ENCODE results near the gene SLC35E1.

Gene SLC35E1

DNA sequence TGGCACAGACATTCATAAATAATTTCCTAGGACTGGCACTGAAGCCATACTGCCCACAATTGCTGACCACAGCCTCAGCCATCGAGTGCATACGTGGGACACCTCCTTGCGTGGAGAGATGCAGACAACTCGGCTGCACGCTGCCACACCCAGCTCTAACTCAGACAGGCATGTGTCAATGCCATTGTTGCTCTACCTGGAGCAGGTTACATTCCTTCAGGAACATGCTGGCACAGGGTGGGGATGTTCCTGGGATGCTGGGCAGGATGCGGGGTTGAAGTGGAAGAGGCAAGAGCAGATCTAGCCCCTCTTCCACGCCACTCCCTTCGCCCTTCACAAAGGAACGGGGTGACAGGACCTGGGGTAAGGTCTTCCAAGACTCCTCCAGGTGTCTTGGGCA is 24.2 kb upstream of the SLC35E1 start:
- no peak for DNase-seq (ENCODE audit: low read depth)

DNA sequence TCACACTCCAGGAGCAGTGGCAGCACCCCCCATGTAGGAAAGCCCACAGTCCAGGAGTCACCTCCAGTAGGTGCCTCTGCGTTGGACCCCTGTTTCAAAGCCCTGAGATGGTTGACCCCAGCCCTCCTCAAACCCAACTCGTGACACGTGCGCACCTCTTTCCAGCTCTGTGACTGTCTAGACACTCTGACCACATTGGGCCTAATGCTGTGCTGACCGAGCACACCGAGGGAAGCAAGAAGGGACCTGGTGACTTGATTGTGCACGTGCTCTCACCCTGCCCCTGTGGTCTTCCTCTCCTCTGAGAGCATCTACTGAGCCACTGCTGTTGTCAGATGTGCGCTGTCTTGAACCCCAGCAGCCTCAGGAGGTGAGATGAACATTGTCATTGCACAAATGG is 22.9 kb upstream of the SLC35E1 start:
- no peak for DNase-seq (ENCODE audit: low read depth)

DNA sequence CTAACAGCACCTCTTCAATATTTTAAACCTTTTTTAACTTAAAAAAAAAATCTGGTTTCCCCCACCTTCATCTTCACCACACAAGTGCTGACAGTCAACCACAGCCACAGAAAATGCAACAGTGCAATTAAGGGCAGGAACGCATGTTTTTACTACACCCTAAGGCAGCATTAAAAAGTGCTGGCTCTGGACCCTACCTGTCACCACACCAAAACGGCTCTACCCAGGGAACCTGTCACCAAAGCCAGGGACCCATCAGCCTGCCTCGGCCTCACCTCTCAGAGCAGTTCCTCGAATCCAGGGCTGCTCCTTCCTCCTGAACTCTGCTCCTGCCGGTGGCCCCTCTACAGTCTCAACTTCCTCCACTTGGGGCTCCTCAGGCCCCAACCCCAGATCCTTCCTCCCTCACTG is 22.5 kb upstream of the SLC35E1 start:
- no peak for DNase-seq (ENCODE audit: low read depth)

DNA sequence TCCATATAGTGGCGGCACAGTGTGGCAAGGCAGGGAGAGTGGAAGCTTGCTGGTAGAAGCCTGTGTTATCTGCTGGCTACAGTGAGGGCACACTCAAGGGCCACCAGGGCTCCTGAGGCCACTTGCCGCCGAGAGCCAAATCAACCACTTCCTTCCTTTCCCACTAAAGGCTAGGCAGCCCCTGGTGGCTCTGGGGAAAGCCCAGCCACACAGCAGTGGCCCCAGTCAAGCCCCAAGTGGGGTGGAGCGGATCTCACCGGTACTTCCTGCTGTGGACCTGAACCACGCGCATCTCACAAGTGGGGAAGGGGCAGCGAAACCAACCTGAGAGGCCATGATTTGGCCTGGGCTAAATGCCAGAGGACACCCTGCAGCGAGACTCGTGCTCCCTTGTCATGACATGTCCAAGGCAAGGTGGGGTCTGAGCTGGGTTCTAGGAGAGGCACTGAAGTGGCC is 21.9 kb upstream of the SLC35E1 start:
- no peak for DNase-seq (ENCODE audit: low read depth)

DNA sequence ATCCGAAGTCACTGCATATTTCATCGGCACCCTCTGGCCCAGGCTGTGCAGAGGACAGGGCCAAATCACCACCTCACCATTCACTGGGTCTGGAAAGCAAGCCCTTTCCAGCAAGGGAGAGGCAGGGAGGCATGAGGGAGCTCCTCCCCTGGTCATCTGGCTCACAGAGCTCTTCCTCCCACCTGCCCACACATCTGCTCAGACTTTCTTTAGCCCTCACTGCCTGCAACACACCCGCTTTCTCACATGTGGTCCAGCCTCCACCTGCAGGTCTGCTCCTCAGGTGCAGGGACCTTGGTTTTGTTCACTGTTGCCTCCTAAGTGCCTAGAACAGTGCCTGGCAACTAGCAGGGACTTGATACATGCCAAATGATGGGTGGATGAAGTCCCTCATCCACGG is 21.0 kb upstream of the SLC35E1 start:
- no peak for DNase-seq (ENCODE audit: low read depth)

DNA sequence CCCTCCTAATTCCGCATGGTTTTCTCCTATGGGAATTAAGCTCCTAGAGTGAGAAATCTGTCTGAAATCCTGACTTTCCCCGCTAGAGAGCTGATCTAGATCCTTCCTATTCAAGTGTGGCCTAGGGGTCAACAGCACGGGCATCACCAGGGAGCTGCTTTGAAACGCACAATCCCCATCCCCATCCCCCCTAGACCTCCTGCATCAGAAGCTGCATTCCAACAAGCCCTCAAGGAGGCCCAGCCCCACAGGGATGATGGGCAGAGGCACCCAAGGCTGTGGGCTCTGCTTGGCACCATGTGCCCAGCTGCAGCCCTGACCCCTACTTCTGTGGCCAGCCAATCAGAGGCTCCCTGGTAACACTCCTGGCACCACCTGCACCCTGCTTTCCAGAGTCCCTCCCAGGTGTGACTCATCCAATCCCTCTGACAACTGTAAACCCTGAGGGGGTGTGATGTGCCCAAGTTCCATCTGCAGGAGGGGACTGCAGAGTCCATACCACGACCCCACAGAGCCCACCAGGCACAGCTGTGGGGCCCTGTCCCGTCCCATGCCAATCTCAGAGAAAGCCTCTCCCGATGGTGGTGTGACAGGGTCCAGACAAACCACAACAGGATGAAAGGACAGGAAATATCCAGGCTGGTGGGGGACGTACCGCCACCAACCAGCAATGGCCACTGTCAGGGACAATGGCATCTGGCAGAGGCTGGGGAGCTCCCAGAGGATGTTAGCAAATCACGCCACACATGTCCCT is 19.8 kb upstream of the SLC35E1 start:
- DNase-seq (ENCODE audit: low read depth), result no peak

DNA sequence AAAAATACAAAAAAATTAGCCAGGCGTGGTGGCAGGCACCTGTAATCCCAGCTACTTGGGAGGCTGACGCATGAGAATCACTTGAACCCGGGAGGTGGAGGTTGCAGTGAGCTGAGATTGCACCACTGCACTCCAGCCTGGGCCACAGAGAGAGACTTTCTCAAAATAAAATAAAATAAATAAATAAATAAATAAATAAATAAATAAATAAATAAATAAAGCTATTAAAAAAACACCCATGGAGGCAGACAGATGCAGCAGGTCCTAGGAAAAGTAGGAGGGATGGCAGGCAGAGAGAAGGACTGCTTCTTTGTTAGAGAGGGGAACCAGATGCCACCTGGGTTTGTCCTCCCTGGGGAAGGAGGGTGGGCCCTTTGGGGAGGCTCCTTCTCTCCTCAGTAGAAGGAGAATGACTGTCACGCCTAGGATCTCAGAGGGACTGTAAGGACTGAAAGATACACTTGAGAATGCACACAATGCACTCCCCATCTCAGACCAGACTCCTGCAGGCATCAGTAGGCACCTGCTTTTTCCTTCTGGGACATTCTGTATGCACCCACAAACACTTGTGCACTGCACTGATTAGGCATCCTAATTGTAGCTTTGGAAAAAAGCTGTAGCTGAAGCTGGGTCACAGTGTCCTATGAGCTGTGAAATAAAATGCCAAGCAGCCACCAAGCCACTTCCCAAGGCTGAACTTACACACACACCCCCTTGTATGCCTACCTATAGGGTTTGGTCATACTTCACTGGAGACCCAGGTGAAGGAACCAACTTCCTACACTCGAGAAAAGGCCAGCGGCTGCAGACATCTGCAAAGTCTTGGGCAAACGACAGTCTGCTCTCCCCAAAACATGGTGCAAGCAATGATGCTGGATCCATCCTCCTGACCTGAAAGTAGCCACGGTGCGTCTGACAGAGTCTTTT is 18.9 kb upstream of the SLC35E1 start:
- no peak for DNase-seq (ENCODE audit: low read depth)

DNA sequence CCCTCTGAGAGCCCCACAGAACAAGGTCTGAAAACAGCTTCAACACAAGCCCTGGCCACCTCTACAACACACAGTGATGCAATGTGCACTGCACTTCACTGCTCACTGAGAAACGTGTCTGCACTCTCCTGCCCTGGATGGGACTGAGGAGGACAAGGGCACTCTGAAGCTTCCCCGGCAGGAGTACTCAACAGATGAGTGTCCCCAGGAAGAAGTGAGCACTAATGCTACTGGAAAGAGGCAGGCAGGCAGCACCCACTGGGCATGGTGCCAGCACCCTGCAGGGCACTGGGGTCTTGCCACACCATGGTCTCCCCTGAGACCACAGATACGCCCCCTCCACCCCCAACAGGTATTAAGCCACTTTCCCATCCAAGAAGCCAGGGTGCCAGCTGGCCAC is 17.7 kb upstream of the SLC35E1 start:
- DNase-seq (ENCODE audit: low read depth), result no peak

DNA sequence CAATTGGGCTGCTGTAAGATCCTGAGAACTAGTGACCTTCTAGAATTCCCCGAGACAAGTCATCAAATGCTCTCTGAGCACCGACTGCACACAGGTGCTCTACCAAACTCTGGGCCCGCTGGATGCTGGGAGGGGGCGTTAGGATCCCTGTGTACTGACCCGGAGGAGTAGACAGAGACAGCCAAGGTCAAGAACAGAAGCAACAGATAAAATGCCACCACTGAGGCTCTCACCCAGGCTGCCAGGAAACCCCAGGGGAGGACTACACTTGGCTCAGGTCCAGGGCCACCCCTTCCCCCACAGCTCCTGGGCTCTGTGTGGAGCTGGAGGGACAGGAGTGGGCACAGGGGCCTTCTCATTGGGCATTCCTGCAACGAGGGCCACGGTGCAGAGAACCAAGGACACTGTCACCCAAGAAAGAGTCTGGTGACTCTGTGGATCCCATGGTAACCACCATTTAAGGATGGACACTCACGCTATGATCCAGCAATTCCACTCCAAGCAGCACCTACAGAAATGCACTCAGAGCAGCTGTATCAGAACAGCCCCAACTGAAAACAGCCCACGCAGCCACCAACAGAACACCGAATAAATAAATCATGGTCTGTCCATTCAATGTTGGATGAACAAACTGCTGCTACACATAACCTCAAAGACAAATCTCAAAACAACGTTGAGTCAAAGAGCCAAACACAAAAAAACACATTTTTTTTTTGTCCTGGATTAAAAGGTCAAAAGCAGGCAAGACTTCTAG is 16.8 kb upstream of the SLC35E1 start:
- no peak for DNase-seq (ENCODE audit: low read depth)

DNA sequence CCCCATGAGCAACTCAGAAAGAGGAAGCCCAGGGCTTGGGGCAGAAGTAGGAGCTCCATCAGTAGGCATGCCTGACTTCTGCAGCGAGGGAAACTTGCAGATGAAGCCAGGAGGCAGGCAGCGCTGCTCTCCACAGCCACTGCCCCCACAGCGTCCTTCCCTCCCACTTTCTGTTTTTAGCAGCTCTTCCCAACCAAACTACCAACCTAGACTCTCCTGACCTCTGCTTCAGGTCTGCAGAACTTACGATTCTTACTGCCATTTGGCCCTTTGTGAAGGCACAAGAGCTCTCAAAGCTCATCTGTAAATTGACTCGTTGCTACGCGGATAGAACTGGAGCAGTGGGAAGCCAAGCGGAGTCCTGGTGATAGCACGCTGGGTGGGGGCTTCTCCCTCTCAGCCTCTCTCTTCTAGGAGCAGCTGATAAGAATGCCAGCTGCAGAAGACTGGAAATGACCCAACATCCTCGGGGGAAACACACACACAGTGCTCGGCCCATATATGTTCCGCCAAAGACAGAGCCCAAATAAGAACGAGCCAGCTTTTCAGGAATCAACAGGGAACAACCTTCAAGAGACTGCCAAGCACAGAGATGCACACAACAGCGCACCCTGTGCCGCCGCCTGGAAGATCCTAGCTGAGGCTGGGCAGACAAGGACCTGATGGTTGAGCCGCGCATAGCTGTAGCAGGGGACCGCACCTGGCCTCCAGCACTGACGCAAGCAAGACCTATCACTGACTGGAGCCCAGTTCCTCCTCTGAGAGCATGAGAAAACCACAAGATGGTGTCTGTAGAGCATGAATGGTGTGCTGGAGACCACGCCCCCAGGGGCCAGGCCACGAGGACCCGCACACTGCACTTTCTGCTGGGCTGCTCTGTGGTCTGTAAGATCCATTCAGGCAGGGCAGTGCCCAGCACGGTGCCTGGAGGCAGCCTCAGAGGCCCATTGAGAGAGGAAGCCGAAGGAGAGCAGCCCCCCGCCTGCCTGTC is 15.9 kb upstream of the SLC35E1 start:
- peak; percentile 21 for DNase-seq (ENCODE audit: low read depth)

DNA sequence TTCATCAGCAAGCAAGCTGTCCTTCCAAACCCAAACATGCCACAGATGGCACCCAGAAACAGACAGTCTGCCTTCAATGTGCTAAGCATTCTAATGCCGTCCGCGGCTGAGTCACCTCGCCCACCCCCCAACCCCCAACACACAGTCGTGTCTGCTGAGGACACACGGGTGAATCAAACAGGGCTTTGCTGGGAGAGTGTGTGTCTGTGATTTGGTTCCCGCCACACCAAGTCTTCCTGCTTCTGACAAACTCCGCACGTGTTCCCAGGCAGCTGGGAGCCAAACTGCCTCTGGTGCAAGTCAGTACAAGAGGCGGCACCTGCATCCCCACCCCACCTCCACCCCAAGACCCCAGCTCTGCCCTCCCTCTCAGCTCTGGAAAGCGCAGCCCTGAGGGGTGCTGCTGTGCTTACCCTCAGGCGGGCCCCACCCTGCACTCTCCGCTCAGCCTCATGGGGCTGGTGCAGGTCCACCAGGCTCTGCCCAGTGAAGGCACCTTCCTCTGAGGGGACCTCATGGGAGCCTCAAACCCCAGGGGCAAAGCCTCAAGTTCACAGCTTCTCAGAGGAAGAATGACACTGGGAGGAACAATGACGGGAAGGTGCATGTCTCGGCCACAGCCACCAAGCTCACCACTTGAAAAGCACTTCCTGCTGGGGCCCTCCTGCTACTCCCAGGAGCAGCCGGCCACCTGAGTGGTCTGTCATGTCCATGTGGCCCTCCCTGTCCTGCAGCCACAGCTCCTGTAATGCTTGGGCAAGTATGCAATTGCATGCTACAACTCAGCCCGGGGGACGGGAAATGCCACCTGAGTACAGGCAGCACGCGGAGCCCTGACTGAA is 15.0 kb upstream of the SLC35E1 start:
- DNase-seq (ENCODE audit: low read depth), result peak; percentile 70

DNA sequence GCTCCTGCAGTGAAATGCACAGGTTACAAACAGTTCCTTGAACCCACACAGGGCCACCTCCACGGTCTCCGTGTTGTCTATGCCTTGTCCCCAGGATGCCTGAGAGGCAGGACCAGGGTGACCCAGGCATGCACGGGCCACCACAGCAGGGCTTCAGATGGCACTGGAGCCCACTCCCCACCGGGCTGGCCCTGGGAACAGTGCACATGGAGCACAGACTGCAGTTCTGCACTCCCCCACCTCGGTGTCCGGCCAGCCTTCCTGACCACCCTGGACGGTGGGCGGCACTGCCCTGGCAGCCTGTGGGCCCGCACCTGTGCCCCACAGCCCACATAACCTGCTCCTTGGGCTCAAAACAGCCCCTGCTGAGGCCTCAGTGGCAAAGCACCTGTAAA is 14.3 kb upstream of the SLC35E1 start:
- no peak for DNase-seq (ENCODE audit: low read depth)

DNA sequence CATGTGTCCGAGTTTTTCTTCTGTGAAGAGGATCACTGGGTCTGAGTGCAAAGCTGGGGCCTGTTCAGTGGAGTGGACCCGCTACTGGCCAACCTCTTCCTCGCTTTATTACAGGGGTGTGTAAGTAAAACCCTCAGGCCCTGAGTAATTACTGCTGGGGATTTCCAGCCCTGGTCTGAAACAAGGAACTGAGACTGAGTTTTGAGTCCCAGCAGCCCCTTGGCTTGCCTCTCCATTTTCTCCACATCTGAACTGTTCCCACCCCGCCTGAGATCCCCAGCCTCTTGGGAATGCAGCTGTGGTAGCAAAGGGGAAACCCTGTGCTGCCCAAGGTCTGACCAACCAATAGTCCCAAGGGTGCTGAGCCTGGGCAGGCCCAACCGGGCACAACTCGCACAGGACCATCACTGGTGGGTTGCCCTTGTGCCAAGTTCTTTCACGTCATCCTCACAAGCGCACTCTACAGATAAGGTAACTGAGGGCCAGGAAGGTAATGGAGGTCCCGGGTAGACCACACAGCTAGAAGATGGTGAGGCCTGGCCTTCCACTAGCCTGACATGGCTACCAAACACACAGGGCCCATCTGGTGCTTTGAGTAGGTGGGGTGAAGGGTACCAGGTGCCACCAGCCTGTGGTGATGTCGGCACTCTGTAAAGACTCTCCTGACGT is 13.7 kb upstream of the SLC35E1 start:
- DNase-seq (ENCODE audit: low read depth), result no peak

DNA sequence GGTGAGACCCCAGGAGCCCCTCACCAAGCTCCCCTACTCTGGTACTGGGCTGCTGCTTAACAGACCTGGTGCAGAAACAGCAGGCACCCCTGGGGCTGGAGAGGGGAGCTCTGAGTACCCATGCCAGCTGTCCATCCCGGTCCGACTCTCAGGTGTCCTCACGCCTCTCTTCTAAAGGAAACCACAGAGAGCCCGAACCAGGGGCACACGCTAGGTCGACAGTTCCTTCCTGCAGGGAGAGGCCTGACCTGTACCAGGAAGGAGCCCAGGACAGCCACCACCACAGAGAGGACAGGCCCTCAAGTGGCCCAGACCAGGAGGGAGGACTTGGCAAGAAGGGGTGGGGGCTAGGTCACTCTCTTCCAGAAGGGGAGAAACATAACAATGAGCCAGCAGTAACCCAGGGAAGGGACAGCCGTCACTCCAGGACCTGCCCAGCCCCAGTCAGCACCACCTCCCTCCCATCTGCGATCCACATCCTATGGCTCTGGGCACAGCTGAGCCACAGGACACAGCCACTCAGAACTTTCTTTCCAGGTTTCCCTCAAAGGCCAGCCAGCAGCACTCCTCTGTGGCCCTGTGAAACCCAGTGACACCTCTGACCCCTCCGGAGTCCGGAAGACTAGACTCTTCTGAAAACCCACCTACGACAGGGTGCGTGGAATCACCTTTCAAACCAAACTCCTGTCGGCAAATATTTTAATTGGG is 13.0 kb upstream of the SLC35E1 start:
- DNase-seq (ENCODE audit: low read depth), result no peak

DNA sequence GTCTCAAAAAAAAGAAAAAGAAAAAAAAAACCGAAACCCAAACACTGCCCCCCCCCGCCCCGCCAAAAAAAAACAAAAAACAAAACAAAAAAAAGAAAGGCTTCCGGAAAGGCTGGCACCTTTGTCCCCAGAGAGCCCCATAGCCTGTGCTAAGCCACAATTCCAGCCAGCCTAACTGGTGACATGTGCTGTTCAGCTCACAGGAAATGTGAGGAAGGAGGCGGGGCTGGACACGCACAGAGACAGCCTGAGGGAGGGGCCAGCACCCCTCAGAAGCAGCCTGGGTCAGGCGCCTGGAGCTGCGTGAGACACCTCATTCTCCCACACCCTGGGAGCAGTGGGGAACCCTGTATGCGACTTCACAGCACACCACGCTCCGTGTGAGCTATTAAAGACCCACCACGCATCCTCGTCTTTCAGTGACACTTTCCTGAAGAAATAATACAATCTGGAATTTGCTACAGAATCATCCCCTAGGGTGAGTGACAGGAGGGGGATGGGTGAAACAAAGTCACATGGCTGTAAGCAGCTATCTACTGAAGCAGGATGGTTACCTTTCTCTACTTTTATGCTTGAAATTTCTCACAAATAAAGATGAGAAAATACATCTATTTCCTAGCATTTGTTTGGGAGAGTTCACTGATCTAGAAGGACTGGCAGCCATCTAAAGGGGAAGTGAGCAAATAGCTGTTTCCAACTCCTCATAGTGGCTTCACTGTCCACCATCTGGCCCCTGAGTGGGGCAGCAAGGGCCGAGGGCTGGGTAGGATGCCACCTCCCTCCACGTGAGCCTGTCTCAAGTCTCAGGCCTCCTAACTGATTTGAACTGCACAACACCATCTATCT is 12.3 kb upstream of the SLC35E1 start:
- DNase-seq (ENCODE audit: low read depth), result peak; percentile 86

DNA sequence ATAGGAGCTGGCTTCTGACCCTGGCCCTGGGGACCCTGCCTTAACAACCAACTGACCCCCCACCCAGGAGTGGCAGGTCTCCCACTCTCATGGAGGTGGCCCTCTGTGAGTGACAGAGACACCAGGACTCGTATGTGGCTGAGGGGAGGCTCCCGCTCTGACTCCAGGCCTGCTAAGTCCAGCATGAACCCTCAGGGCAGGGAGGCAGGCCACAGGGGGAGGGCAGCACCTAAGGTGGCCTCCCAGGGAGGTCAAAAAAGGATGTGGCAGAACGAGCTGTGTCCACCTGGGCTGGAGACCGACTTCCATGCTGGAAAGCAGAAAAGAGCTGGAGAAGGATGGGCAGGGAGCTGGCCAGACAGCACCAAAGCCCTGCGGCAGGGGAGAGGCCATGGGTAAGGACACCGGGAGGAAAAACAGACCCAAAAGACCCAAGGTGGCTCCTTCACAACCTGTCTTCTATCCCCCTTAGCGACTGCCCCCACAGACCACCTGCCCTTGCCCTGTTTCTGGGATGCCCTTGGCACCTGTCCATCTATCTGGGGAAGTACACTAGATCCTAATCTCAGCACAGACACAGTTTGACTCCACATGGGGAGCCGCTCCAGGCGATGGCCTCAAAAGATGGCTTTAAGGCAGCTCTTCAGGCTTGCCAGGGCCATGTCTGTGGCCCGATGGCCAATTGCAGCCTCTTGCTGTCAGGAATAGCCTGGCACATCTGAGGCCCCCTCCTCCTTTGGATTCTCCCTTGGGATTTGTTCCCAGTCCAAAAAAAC is 10.5 kb upstream of the SLC35E1 start:
- DNase-seq (ENCODE audit: low read depth), result no peak

DNA sequence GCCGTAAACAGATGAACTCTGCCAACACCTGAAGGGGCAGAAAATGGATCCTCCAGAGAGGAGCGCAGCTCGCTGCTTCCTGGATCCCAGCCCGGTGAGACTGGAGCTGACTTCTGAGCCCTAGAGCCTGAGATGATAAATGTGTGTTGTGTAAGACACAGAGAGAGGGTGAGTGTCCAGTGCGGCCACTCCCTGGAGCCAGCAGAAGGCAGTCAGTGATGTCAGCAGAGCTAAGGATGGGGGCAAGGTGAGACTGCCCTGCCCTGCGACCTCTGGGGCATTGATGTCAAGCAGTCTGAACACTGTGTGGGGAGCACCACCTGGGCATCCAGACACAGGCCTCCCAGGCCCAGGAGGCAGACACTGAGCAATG is 9.7 kb upstream of the SLC35E1 start:
- DNase-seq (ENCODE audit: low read depth), result no peak

All from EH (cell line).